HepG2 (cell line): Measurements from ENCODE around the gene LRTM2. TPM values are rescaled to one million over a fixed set of nuclear protein-coding genes. Genes with fewer than 3 reads are reported as not detected.

Source experiments
- ATAC-seq: fragments of 200-7000 bp; cut with Tn5 transposase; 3 replicates; pipeline ENCODE4 v1.9.1; 2020; ENCODE audit warnings: mild to moderate bottlenecking, moderate library complexity
- BruUV-seq: library from RNA; stranded (reverse); fragments of 400-500 nt; replicated peaks from 2 replicates; lab custom pipeline; 2021; lab: Mats Ljungman, UMichigan
- CTCF ChIA-PET: fragments of 300-600 bp; formaldehyde crosslinking; extraction: SDS; loops from one replicate; lab custom pipeline; 2021; ENCODE audit warnings: low total read pairs, inconsistent platforms, low intra/inter-chr PET ratio; lab: Yijun Ruan, JAX
- POLR2A ChIA-PET: fragments of 350-600 bp; sonication (Branson Sonifier 250); formaldehyde crosslinking; loops from one replicate; lab custom pipeline; 2020; ENCODE audit warnings: antibody characterized with exemption, inconsistent platforms; lab: Yijun Ruan, JAX
- DNase-seq: peaks from one replicate; pipeline ENCODE4 v3.0.0-alpha.2; 2015; ENCODE audit warnings: low spot score
- FAIRE-seq: peaks from 3 replicates; lab custom pipeline; 2011; peaks lifted over from hg19 to GRCh38; lab: Jason Lieb, UNC
- H2AFZ ChIP-seq: one replicate; pipeline ENCODE4 v1.6.1; 2011; ENCODE audit warnings: low read length, inconsistent platforms
- H3K27ac ChIP-seq: fragments of 300-600 bp; 3 replicates; pipeline ENCODE4 v1.8.0; 2011; ENCODE audit warnings: mixed run types, mild to moderate bottlenecking, mixed read lengths, low read length, inconsistent platforms; ENCODE audit not compliant: insufficient read depth; ENCODE audit errors: extremely low read length
- H3K27me3 ChIP-seq, 2 experiments: fragments of 200-600 bp in 1 of 2; 2 replicates in 1 of 2; 3 replicates in 1 of 2; pipeline versions ENCODE4 v1.6.0 to v1.8.0; 2011; ENCODE audit warnings: low read length in 2 of 2, mild to moderate bottlenecking in 2 of 2, moderate library complexity in 2 of 2, inconsistent platforms in 1 of 2; ENCODE audit not compliant: insufficient read depth in 2 of 2, control insufficient read depth in 1 of 2
- H3K36me3 ChIP-seq, 2 experiments: fragments of 200-600 bp in 1 of 2; replicated peaks in 1 of 2; 2 replicates in 1 of 2; 3 replicates in 1 of 2; pipeline versions ENCODE4 v1.5.1 to v1.8.0; 2011; ENCODE audit warnings: low read length in 2 of 2, inconsistent platforms in 1 of 2; ENCODE audit not compliant: insufficient read depth in 2 of 2, control insufficient read depth in 1 of 2
- H3K4me1 ChIP-seq: 2 replicates; pipeline ENCODE4 v1.5.1; 2012; ENCODE audit warnings: low read length, inconsistent platforms; ENCODE audit not compliant: insufficient read depth
- H3K4me2 ChIP-seq: 2 replicates; pipeline ENCODE4 v1.6.0; 2011; ENCODE audit warnings: low read depth, low read length, inconsistent platforms
- H3K4me3 ChIP-seq, 3 experiments: fragments of 200-600 bp in 1 of 3; sonication (generic), shearing (Covaris generic) in 1 of 3; replicated peaks in 1 of 3; 2 replicates each; pipeline ENCODE4 v1.5.1; 2011 to 2016; ENCODE audit warnings: low read length in 3 of 3, inconsistent platforms in 2 of 3, low read depth in 2 of 3, mild to moderate bottlenecking in 2 of 3, control low read depth in 1 of 3, mixed read lengths in 1 of 3; ENCODE audit not compliant: insufficient read depth in 1 of 3
- H3K79me2 ChIP-seq: one replicate; pipeline ENCODE4 v1.6.1; 2011; ENCODE audit warnings: low read length, inconsistent platforms; ENCODE audit not compliant: insufficient read depth
- H3K9ac ChIP-seq: 2 replicates; pipeline ENCODE4 v1.6.0; 2011; ENCODE audit warnings: mild to moderate bottlenecking, low read depth, low read length, inconsistent platforms; ENCODE audit not compliant: insufficient read depth
- H3K9me3 ChIP-seq: 2 replicates; pipeline ENCODE4 v1.5.1; 2012; ENCODE audit warnings: mild to moderate bottlenecking, low read length
- H4K20me1 ChIP-seq: 2 replicates; pipeline ENCODE4 v1.6.0; 2011; ENCODE audit warnings: inconsistent platforms, mild to moderate bottlenecking, low read length, moderate library complexity; ENCODE audit not compliant: insufficient read depth
- ARID4A ChIP-seq: sonication (generic); formaldehyde crosslinking; IDR thresholded peaks from 2 replicates; pipeline ENCODE4 v1.5.0; 2020; ENCODE audit warnings: mild to moderate bottlenecking, missing genetic modification reagents, borderline replicate concordance
- FOXM1 ChIP-seq: sonication (generic); formaldehyde crosslinking; IDR thresholded peaks from 2 replicates; pipeline ENCODE4 v1.5.0; 2020; ENCODE audit warnings: missing genetic modification reagents
- KLF11 ChIP-seq: IDR thresholded peaks from 2 replicates; pipeline ENCODE4 v1.6.1; 2016; ENCODE audit warnings: missing compliant biosample characterization
- KMT2A ChIP-seq: sonication (generic); formaldehyde crosslinking; IDR thresholded peaks from 2 replicates; pipeline ENCODE4 v1.4.0; 2020; ENCODE audit warnings: missing genetic modification reagents
- NCOA5 ChIP-seq: sonication (generic); formaldehyde crosslinking; IDR thresholded peaks from 2 replicates; pipeline ENCODE4 v1.4.0; 2020; ENCODE audit warnings: missing genetic modification reagents
- POLR2A ChIP-seq, 2 experiments: IDR thresholded peaks; 2 replicates each; pipeline ENCODE4 v1.6.1; 2011; ENCODE audit warnings: low read depth in 2 of 2, low read length in 2 of 2, mild to moderate bottlenecking in 1 of 2, moderate library complexity in 1 of 2; ENCODE audit not compliant: insufficient read depth in 1 of 2
- SCMH1 ChIP-seq: sonication (generic); formaldehyde crosslinking; IDR thresholded peaks from 2 replicates; pipeline ENCODE4 v1.9.0; 2021; ENCODE audit warnings: missing genetic modification reagents, mild to moderate bottlenecking, borderline replicate concordance
- SMAD9 ChIP-seq: sonication (generic); formaldehyde crosslinking; IDR thresholded peaks from 2 replicates; pipeline ENCODE4 v1.5.1; 2020; ENCODE audit warnings: mild to moderate bottlenecking, missing genetic modification reagents
- SMC3 ChIP-seq: IDR thresholded peaks from 2 replicates; pipeline ENCODE4 v1.6.1; 2011; ENCODE audit warnings: low read length, improper control_type of control experiment
- ZNF503 ChIP-seq: sonication (generic); formaldehyde crosslinking; IDR thresholded peaks from 2 replicates; pipeline ENCODE4 v1.4.0; 2020; ENCODE audit warnings: missing genetic modification reagents
- ZNF510 ChIP-seq: sonication (generic); formaldehyde crosslinking; IDR thresholded peaks from 2 replicates; pipeline ENCODE4 v1.4.0; 2020; ENCODE audit warnings: low read depth, mild to moderate bottlenecking, missing genetic modification reagents
- ZNF619 ChIP-seq: sonication (generic); formaldehyde crosslinking; IDR thresholded peaks from 2 replicates; pipeline ENCODE4 v1.4.0; 2020; ENCODE audit warnings: mild to moderate bottlenecking, missing genetic modification reagents
- ZNF691 ChIP-seq: sonication (generic); formaldehyde crosslinking; IDR thresholded peaks from 2 replicates; pipeline ENCODE4 v1.4.0; 2020; ENCODE audit warnings: missing genetic modification reagents, low read depth, mild to moderate bottlenecking, borderline replicate concordance
- ZNF777 ChIP-seq: sonication (generic); formaldehyde crosslinking; IDR thresholded peaks from 2 replicates; pipeline ENCODE4 v1.4.0; 2020; ENCODE audit warnings: missing genetic modification reagents
- WGBS: methylation state at CpG from one replicate; pipeline ENCODE4 v1.1.6; 2017; ENCODE audit warnings: low lambda C conversion rate; 5-methylcytosine and 5-hydroxymethylcytosine counted together
- in situ Hi-C: cut with HindIII; loops from 2 replicates; pipeline ENCODE4 v1.10.0; 2017; ENCODE audit warnings: low pct_unique_long_range_greater_than_20kb; ENCODE audit not compliant: extremely low pct_ligation_motif_present
- intact Hi-C: fragments of 100-400 bp; cut with micrococcal nuclease; formaldehyde crosslinking; loops from one replicate; pipeline ENCODE4 v1.10.0; 2022; ENCODE audit not compliant: unreplicated experiment
- polyA plus RNA-seq, 8 experiments: library from polyadenylated mRNA; depleted of rRNA in 3 of 8; stranded (reverse) in 7 of 8; unstranded in 1 of 8; fragments of >200 nt; fragmentation: Illumina TruSeq in 4 of 8; extraction: Trizol in 4 of 8; gene quantifications; 2 replicates each; pipeline versions ENCODE4 v1.2.1 to v1.2.3, GENCODE V29; 2011 to 2016; ENCODE audit warnings: low read depth in 4 of 8, missing spikeins in 1 of 8, mixed read lengths in 1 of 8; ENCODE audit not compliant: insufficient read depth in 1 of 8
- total RNA-seq, 5 experiments: library from RNA; depleted of rRNA; stranded (reverse); fragments of >200 nt; fragmentation: Illumina TruSeq; extraction: Trizol; gene quantifications; 2 replicates each; pipeline ENCODE4 v1.2.3, GENCODE V29; 2016; ENCODE audit warnings: low read depth in 1 of 5

The LRTM2 gene
- total and polyA plus RNA-seq, 2 of the 13 experiments (the other 11 are each of a cell fraction or from before 2014, with no cell fraction given), result 0.09 TPM; not detected in 1

GRCh38 chr12:1853716-1854115 is 33.4 kb downstream of the LRTM2 start:
- Histone ChIP-seq H3K4me2 (no peak overlapping the region), H3K9me3 (no peaks in the 10 kb centered on the region), H3K9ac (no peak overlapping the region), H4K20me1 (no peaks in the 10 kb centered on the region), H3K79me2 (no peaks in the 10 kb centered on the region), H3K27ac (no peak overlapping the region), H3K27me3 (peaks cover 2 to 34% of the 10 kb centered on the region in 2 experiments; a peak in 3 of 5 replicates), H3K36me3 (no peaks in the 10 kb centered on the region), H3K4me1 (0 out of 2 replicates have a peak, but pooled peaks cover 3% of the 10 kb centered on the region), H3K4me3 (no peak overlapping the region), H2AFZ (no peak overlapping the region)
- 16% methylated on average over 7 of the region's 8 CpGs for WGBS
- ChIA-PET CTCF (no interaction called here), POLR2A (no interaction called here)
- intact Hi-C loops (no loop called here), in situ Hi-C loops (no loop called here)
- no peak for ATAC-seq
- no peak for FAIRE-seq
- no TSS peak for BruUV-seq
- no peak for DNase-seq
- TF ChIP-seq ZNF510 (no peak), ZNF503 (CRISPR knock-in tag) (no peak), KLF11 (CRISPR knock-in tag) (no peak)
- TF ChIP-seq, all 625 proteins: peak for 0

- intact Hi-C loops (no loop called here), in situ Hi-C loops (no loop called here)
- no peak for ATAC-seq
- Histone ChIP-seq H3K27me3 (peaks cover 4 to 33% of the 10 kb centered on the region in 2 experiments; a peak in 3 of 5 replicates), H3K27ac (no peak overlapping the region), H3K36me3 (no peaks in the 10 kb centered on the region), H4K20me1 (no peaks in the 10 kb centered on the region), H2AFZ (no peak overlapping the region), H3K4me1 (0 out of 2 replicates have a peak, but pooled peaks cover 9% of the 10 kb centered on the region), H3K9me3 (no peaks in the 10 kb centered on the region), H3K4me3 (no peak overlapping the region), H3K79me2 (no peaks in the 10 kb centered on the region), H3K4me2 (no peak overlapping the region), H3K9ac (no peak overlapping the region)
- no TSS peak for BruUV-seq
- ChIA-PET POLR2A (no interaction called here), CTCF (no interaction called here)
- DNase-seq, result no peak
- FAIRE-seq, result no peak
- 15% methylated on average over 3 of the region's 3 CpGs for WGBS
- TF ChIP-seq SCMH1 (no peak), NCOA5 (CRISPR knock-in tag) (no peak), SMAD9 (no peak), KMT2A (no peak), SMC3 (no peak), FOXM1 (CRISPR knock-in tag) (no peak), ZNF777 (CRISPR knock-in tag) (no peak), ARID4A (CRISPR knock-in tag) (no peak), ZNF619 (no peak), POLR2A (IDR thresholded peaks at IDR 0.05; ENCODE audit: insufficient read depth in 1 of 2, low read depth in 2 of 2, low read length in 2 of 2) (no peak), ZNF691 (no peak)
Observed at GRCh38 chr12:1855241-1855640, 34.9 kb downstream of the LRTM2 start.
